Activated T-helper 1 cell treated with anti-CD3 and anti-CD28 coated beads, Interleukin-2, amount 50 U/mL, for 16 hours (primary cell): Measurements from ENCODE around the gene SLC51A.
"Not testable (repeated sequence)": the region's sequence is repeated elsewhere in the genome, so short reads cannot be mapped to it uniquely, and the experiment has no call there.

Source experiments
- DNase-seq, 2 donors: peaks; one replicate each; pipeline ENCODE4 v3.0.0-alpha.2; 2020; ENCODE audit warnings: low read depth in 1 of 2, low spot score in 1 of 2

Gene SLC51A

DNA sequence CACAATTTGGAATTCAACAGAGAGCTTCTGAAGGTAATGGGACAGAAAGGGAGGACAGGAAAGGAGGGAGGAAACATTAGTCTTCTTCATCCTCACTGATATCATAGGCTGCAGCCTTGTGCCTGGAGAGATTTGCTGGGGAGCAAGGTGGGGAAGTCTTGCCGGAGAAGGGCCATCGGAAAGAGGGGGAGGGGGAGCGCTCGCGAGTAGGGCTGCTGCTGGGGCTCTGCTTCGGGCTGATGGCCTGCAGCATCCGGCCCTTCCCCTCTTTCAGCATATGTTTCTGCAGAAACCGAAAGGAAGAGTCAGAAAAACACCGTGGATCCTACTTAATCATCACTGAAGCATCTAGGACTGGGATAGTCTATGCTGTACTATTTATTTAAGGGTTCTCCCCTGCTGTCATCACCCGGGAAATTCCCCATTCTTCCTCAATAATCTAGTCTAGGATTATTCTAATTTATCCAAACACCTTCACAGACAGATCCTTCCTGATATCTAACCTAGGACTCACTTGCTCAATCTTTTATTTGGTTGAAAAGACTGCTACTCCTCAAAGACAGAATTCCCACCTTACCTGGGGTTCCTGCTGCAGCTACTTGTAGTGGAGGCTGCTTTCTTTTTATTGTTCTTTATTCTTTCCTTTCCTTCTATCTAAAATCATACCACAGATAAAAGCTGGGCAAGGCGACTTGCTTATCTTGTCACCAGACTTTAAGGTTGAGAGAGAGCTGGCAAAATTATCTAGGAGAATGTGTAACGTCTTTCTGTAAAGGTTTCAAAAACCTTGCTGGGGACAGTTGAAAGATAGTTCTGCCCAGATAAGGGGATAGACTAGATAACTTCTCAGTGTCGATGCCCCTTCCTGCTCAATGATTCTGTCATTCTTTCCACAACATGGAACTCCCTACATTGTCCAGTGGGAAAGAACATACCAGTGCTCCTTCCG lies 22.6 kb downstream of the SLC51A start:
- DNase-seq: no peak

DNA sequence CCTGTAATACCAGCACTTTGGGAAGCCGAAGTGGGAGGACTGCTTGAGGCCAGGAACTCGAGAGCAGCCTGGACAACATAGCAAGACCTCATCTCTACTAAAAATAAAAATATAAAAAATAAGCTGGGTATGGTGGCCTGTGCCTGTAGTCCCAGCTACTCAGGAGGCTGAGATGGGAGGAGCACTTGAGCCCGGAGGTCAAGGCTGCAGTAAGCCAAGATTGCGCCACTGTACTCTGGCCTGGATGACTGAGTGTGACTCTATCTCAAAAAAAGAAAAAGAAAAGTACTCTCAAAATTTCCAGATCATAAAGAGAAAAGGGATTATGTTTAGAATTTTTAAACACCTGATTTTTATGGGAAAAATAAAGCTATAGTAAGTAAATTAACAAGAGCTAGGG lies 24.1 kb downstream of the SLC51A start:
- DNase-seq: no peak

DNA sequence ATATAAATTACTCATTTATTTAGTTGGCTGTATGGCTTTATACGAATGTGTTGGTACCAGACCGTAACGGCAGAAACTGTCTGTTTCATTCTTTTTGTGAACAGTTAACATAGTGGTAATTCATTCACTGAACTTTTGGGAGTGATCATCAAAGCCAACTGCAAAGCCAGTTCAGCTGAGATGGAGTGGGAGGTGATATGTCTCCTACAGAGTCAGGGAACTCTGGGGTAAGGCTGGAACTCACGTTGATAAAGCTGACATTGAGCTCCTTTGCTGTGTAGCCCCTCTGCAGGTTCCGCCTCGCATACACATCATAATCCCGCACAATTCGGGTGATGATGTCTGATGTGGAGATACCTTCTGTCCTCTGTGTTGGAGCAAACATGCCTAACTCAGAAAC lies 25.4 kb downstream of the SLC51A start:
- DNase-seq: no peak

DNA sequence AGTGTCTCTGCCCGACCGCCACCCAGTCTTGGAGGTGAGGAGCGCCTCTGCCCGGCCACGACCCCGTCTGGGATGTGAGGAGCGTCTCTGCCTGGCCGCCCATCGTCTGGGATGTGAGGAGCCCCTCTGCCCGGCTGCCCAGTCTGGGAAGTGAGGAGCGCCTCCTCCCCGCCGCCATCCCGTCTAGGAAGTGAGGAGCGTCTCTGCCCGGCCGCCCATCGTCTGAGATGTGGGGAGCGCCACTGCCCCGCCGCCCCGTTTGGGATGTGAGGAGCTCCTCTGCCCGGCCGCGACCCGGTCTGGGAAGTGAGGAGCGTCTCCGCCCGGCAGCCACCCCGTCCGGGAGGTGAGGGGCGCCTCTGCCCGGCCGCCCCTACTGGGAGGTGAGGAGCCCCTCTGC lies 27.8 kb downstream of the SLC51A start:
- DNase-seq: not testable (repeated sequence)

DNA sequence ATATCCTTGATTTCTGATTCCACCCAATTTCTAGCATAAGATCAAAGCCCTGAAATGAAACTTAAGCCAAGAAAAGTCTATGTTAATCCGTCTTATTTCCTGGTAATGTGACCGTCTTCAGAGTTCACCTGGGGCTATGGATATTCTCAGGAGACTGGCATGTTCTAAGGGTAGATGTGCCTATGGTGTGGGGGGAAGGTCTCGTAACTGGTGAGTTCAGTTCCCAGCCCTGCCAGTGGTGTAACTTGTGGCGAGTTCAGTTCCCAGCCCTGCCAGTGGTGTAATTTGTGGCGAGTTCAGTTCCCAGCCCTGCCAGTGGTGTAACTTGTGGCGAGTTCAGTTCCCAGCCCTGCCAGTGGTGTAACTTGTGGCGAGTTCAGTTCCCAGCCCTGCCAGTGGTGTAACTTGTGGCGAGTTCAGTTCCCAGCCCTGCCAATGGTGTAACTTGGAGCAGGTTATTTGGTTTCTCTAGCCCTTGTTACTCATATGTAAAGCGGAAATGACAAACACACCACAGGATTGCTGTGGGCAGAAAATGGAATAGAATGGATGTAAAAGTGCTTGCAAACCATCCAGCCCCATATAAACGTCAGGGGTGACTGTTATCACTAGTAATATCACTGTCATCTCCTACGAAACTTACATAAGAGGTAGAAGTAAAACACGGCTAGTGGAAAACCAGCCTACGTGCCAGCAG lies 30.4 kb downstream of the SLC51A start:
- no peak for DNase-seq

DNA sequence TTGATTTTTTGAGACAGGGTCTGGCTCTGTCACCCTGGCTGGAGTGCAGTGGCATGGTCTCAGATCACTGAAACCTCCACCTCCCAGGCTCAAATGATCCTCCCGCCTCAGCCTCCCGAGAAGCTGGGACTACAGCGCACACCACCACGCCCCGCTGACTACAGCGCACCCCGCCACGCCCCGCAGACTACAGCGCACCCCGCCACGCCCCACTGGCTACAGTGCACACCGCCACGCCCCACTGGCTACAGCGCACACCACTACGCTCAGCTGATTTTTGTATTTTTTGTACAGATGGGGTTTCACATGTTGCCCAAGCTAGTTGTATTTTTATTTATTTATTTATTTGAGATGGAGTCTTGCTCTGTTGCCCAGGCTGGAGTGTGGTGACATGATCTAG lies 35.6 kb downstream of the SLC51A start:
- DNase-seq: no peak

DNA sequence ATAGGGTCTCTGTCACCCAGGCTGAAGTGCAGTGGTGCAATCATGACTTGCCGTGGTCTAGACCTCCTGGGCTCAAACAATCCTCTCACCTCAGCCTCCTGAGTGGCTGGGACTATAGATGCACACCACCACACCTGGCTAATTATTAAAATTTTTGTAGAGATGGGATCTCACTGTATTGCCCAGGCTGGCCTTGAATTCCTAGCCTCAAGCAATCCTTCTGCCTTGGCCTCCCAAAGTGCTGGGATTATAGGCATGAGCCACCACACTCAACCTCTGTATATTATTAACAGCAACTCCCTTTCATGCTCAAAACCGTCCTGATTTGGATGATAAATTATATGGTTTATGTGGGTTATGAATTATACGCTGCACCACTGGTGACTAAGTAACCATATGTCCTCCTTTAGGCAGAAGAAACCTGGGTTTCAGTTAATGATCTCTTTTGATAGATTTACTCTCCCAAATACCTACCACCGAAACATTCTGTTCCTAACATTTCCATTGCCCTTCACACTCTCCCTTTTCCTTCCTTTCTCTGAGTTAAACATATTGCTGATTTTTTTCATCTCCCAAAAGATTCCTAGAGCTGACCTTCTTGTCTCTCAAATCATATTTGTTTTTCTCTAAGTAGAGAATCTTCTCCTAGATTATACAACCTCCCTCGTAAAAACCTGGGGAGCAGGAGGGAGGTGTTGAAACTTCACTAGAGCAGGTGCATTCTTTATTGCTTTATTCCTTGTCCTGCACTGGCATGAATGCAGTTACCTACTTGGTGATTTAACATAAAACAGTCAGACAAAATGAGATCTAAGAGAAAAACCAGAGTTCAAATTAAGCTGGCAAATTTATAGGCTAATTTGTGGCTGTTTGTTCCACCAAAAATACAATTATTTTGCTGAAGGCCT lies 38.3 kb downstream of the SLC51A start:
- DNase-seq: no peak

DNA sequence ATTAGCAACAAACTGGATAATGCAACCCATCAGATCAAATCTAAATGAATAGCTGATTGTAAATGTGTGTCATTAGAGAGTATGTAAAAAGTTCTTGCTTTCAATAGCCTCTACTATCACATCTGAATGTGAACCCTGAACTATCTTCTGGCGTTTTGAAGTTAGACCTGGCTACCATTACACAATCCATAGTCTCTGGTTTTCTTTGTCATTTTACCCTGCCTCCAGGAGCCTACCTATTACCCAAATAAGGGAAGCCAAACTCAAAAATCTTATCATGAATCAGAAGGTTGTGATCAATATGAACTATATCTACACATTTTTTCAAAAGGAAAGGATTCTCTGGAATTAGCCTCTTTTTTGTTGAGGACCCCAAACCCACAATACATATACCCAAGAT lies 39.4 kb downstream of the SLC51A start:
- DNase-seq: no peak

DNA sequence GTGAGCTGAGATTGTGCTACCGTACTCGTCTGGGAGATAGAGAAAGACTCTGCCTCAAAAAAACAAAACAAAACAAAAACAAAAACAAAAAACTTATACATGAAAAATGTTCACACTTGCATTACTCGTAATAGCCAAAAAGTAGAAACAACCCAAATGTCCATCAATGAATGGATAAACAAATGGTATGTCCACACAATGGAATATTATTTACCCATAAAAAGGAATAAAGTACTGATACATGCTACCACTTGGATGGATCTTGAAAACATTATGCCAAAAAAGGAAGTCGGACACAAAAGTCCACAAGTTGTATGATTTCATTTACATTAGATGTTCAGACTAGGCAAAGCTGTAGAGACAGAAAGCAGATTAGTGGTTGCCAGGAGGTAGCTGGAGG lies 44.5 kb downstream of the SLC51A start:
- DNase-seq: no peak

DNA sequence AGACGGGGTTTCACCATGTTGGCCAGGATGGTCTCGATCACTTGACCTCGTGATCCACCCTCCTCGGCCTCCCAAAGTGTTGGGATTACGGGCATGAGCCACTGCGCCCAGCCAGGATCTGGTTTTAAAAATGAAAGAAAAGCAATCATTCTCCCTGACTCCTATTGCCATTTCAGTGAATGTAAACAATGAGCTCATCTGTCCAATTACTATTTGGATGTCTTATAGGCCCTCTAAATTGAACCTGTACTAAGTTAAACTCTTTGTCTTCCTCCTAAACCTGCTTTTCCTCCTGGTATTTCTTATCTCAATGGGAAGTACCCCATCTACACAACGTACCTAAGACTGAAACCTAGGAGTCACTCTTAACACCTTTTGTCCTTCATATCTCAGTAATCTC lies 47.5 kb downstream of the SLC51A start:
- no peak for DNase-seq

DNA sequence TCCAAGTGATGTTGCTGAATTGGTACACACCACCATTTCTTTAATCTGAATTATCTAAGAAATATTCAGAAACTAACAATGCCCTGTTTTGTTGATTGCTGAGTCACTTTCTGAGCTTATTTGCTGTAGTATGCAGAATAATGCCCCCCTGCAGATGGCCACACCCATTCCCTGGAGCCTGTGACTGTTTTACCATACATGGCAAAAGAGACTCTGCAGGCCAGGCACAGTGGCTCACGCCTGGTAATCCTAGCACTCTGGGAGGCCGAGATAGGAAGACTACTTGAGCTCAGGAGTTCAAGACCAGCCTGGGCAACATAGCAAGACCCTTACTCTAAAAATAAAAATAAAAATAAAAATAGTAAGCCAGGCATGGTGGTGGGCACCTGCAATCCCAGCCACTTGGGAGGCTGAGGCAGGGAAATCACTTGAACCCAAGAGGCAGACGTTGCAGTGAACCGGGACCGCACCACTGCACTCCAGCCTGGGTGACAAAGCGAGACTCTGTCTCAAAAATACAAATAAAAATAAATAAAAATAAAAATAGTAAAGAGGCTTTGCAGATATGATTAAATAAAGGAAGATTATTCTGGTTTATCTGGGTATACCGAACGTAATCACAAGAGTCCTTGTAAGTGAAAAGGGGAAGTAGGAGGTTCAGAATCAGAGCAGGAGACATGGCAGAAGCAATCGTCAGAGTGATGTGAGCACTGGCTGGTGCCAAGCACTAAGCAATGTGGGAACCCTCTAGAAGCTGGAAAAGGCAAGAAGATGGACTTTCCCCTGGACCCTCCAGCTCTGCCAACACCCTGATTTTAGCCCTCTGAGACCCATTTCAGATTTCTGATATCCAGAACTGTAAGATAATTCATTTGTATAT lies 52.2 kb downstream of the SLC51A start:
- DNase-seq: no peak

DNA sequence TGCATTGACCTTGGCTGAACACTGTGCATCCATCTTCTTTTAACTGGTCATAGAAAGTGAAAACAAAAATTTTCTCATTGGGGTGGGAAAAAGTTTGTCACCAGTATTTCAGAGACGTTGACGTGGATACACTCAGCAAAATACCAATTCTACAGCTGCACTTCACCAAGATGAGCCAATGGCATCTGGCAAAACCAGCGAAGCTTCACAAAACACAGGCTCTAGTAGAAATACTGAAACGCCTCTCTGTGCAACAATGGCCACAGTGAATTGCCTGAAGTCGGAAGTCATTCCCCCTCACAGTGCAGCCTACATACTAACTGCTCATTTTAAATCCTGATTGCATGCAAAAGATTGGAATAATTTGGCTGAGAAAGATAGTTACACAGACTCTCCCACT lies 54.2 kb downstream of the SLC51A start:
- DNase-seq: no peak

DNA sequence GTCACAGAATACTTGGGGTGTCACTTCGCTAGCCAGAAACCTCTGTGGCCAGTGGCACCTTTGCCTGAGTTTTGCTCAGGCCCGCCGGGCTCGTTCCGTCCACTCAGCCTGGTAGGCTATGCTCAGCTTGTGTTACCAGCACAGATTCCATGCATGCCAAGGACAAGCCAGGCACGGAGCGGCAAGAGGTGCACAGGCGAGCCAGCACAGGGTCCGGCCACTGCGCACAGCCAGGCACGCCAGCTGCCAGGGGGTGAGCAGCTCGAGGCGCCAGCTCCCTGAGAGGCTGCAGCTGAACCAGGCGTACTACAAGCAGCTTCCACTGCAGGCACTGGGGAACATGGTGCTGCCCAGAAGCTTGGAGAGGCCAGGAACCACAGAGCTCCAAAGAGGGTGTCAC lies 56.5 kb downstream of the SLC51A start:
- no peak for DNase-seq

DNA sequence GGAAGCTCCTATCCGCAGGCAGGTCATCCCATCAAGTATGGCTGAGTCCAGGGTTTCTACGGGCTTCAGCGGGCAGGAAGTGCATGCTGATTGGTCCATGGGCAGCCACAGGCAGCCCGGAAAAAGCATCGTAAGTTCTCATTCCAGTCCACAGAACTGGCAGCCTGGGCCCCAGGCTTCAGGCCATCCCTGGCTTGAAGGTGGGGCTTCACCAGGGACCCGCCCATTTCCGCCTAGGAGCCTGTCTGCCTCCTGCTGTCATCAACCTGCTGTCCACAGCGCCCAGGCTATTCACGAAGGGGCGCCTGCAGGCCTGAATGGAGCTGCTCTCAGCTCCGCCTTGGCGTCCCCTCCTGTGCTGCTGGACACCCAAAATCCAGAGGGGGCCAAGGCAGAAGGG lies 57.3 kb downstream of the SLC51A start:
- no peak for DNase-seq

DNA sequence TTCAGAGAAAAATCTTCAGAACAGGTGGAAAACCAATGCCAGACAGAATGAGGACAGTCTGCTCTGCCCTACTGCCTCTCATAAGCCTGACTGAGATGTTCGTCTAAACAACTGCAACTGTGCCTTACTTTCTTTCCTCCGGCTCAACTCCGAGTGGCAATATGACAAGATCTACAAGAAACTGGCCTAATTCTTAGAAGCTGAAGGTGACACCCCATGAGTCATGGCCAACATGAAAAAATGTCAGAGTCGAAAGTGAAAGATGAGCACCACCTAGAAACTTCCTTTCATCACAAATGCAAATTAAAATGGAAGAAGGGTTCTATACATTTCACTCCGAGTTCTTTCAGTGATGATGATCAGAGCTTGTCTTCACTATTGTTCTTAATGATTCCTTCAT lies 58.3 kb downstream of the SLC51A start:
- DNase-seq: peak in 1 of 2 donors; percentile 45

DNA sequence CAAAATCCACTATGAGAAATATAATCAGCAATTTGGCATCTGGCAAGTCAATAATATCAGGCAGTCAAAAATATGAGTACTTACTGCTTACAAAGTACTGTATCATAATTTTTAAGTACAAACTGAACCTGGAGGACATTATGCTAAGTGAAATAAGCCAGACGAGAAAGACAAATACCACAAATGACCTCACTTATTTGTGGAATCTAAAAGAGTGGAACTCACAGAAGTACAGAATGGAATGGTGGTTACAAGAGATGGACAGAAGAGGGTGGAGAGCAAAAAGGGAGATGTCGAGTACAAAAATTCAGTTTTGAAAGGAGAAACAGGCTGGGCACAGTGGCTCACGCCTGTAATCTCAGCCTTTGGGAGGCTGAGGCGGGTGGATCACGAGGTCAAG lies 58.8 kb downstream of the SLC51A start:
- DNase-seq: no peak

DNA sequence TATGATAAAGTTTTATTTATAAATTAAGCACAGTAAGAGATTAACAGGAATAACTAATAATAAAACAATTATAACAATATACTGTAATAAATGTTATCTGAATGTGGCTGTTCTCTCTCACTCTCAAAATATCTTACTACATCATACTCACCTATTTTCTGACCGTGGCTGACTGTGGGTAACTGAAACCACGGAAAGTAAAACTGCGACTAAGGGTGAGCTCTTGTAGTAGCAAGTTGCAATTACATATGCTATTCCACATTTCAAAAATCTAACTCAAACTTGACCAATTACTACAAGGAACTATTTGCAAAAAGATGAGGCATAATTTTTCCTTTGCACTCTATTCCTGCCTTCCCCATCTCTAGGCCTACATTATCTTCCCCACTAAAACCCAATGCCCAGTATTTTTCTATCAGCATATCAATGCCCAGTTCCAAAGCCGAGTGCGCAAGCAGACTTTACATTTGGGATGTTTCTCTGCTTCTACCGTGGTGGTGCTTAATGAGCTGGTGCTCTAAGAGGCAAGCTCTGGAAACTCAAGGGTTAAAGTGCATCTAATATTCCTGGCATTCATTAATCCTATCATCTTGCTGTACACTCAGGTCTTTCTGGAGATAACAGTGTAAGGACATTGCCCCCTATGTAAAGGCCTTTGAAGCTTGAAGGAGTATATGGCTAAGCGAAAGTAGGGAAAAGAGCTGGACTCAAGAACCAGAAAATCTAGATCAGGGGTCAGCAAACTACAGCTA lies 64.5 kb downstream of the SLC51A start:
- no peak for DNase-seq

DNA sequence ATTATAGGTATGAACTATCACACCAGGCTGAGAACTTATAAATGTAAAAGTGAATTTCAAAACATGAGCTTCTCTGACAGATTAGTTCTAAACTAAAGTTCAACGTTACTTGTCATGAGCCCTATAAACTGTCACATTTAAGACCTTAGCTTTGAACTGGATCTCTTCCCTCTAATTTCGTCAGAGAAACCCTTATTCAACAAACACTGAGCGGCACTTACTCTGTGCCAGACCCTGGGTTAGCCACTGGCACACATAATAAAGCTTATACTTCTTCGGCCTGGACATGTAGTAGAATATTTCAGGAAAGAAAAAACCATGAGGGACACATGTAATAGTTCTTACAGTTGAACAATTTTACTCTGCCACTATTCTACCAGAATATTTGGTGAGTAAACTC lies 65.6 kb downstream of the SLC51A start:
- no peak for DNase-seq
